Effector memory CD4-positive, alpha-beta T cell (primary cell): Measurements from ENCODE around the gene LSP1.

Experiments
- DNase-seq, 3 donors: peaks; one replicate each; pipeline ENCODE4 v3.0.0-alpha.2; 2020
- H3K27ac ChIP-seq: 2 replicates; pipeline ENCODE4 v1.7.0; 2013; ENCODE audit warnings: mild to moderate bottlenecking, low read length, moderate library complexity; ENCODE audit not compliant: insufficient read depth, poor library complexity, severe bottlenecking
- H3K27me3 ChIP-seq: replicated peaks from 2 replicates; pipeline ENCODE4 v1.7.0; 2013; ENCODE audit warnings: mild to moderate bottlenecking, low read length; ENCODE audit not compliant: insufficient read depth, control insufficient read depth, poor library complexity, severe bottlenecking
- H3K36me3 ChIP-seq: 2 replicates; pipeline ENCODE4 v1.7.0; 2013; ENCODE audit warnings: mild to moderate bottlenecking, low read length, moderate library complexity; ENCODE audit not compliant: control insufficient read depth, insufficient read depth
- H3K4me1 ChIP-seq: 2 replicates; pipeline ENCODE4 v1.7.0; 2013; ENCODE audit warnings: low read length, mild to moderate bottlenecking; ENCODE audit not compliant: control insufficient read depth, insufficient read depth, poor library complexity, severe bottlenecking
- H3K4me3 ChIP-seq: 2 replicates; pipeline ENCODE4 v1.7.0; 2013; ENCODE audit warnings: low read length, low read depth, mild to moderate bottlenecking; ENCODE audit not compliant: insufficient read depth, poor library complexity, severe bottlenecking
- H3K9me3 ChIP-seq: 2 replicates; pipeline ENCODE4 v1.7.0; 2013; ENCODE audit warnings: mild to moderate bottlenecking, low read length, moderate library complexity; ENCODE audit not compliant: control insufficient read depth

LSP1 gene

GRCh38 chr11:1917523-1918435 is 64.9 kb downstream of the LSP1 start:
- Histone ChIP-seq H3K36me3 (no peaks in the 10 kb centered on the region), H3K27ac (no peak overlapping the region), H3K9me3 (no peaks in the 10 kb centered on the region), H3K4me1 (no peaks in the 10 kb centered on the region), H3K4me3 (no peak overlapping the region), H3K27me3 (no peaks in the 10 kb centered on the region)
- DNase-seq = no peak

- H3K27ac ChIP-seq = no peak overlapping the region
- no peak overlapping the region for H3K4me3 ChIP-seq
- no peaks in the 10 kb centered on the region for H3K9me3 ChIP-seq
- H3K36me3 ChIP-seq = no peaks in the 10 kb centered on the region
- no peak for DNase-seq
- no peaks in the 10 kb centered on the region for H3K27me3 ChIP-seq
- no peaks in the 10 kb centered on the region for H3K4me1 ChIP-seq
These were observed 65.8 kb downstream of the LSP1 start for GRCh38 chr11:1918436-1919315.

GRCh38 chr11:1919391-1920127 is 66.7 kb downstream of the LSP1 start, which contains the start of gene TNNT3:
Gene TNNT3, plus strand, starts transcription at chr11:1919703. Its CDS starts 3,172 bp downstream, at chr11:1922875.
- no peaks in the 10 kb centered on the region for H3K27me3 ChIP-seq
- no peaks in the 10 kb centered on the region for H3K36me3 ChIP-seq
- no peaks in the 10 kb centered on the region for H3K4me1 ChIP-seq
- H3K4me3 ChIP-seq = no peak within 1 kb of the TSS
- no peak within 1 kb of the TSS for H3K27ac ChIP-seq
- no peak for DNase-seq
- H3K9me3 ChIP-seq = no peaks in the 10 kb centered on the region

GRCh38 chr11:1920128-1920908 is 67.4 kb downstream of the LSP1 start:
- no peaks in the 10 kb centered on the region for H3K9me3 ChIP-seq
- H3K36me3 ChIP-seq = no peaks in the 10 kb centered on the region
- no peaks in the 10 kb centered on the region for H3K27me3 ChIP-seq
- H3K27ac ChIP-seq = no peak overlapping the region
- H3K4me1 ChIP-seq = no peaks in the 10 kb centered on the region
- no peak for DNase-seq
- no peak overlapping the region for H3K4me3 ChIP-seq

- no peaks in the 10 kb centered on the region for H3K36me3 ChIP-seq
- no peaks in the 10 kb centered on the region for H3K4me1 ChIP-seq
- no peak for DNase-seq
- no peak overlapping the region for H3K4me3 ChIP-seq
- H3K9me3 ChIP-seq = no peaks in the 10 kb centered on the region
- no peak overlapping the region for H3K27ac ChIP-seq
- no peaks in the 10 kb centered on the region for H3K27me3 ChIP-seq
These were observed 68.2 kb downstream of the LSP1 start for GRCh38 chr11:1920909-1921573.

- H3K27me3 ChIP-seq = no peaks in the 10 kb centered on the region
- no peak for DNase-seq
These were observed 68.8 kb downstream of the LSP1 start for GRCh38 chr11:1921574-1922141.

GRCh38 chr11:1922481-1923081 is 69.7 kb downstream of the LSP1 start:
- Histone ChIP-seq H3K36me3 (no peaks in the 10 kb centered on the region), H3K9me3 (no peaks in the 10 kb centered on the region), H3K4me1 (no peaks in the 10 kb centered on the region), H3K27me3 (no peaks in the 10 kb centered on the region), H3K4me3 (no peak overlapping the region), H3K27ac (no peak overlapping the region)
- DNase-seq = no peak

More at GRCh38 chr11:1921574-1922141, 68.8 kb downstream of the LSP1 start:
- H3K4me3 ChIP-seq = no peak overlapping the region
- no peaks in the 10 kb centered on the region for H3K36me3 ChIP-seq
- no peaks in the 10 kb centered on the region for H3K9me3 ChIP-seq
- H3K27ac ChIP-seq = no peak overlapping the region
- H3K4me1 ChIP-seq = no peaks in the 10 kb centered on the region

GRCh38 chr11:1923201-1923956 is 70.5 kb downstream of the LSP1 start:
- H3K4me1 ChIP-seq = no peaks in the 10 kb centered on the region
- no peaks in the 10 kb centered on the region for H3K27me3 ChIP-seq
- H3K4me3 ChIP-seq = no peak overlapping the region
- H3K9me3 ChIP-seq = no peaks in the 10 kb centered on the region
- H3K27ac ChIP-seq = no peak overlapping the region
- H3K36me3 ChIP-seq = no peaks in the 10 kb centered on the region
- DNase-seq = no peak
